HG03520 (cell line): ENCODE measurements around the gene SLC38A1.
"Not testable (repeated sequence)": the region's sequence is repeated elsewhere in the genome, so short reads cannot be mapped to it uniquely, and the experiment has no call there.

ENCODE experiments used
- ATAC-seq: cut with Tn5 transposase; IDR thresholded peaks from one replicate; pipeline ENCODE4 v1.9.1; 2021; ENCODE audit warnings: mild to moderate bottlenecking, moderate library complexity; ENCODE audit not compliant: unreplicated experiment

SLC38A1 gene

GRCh38 chr12:46174061-46174662, 94.7 kb downstream of the SLC38A1 start:
- ATAC-seq, result no peak

GRCh38 chr12:46168426-46168825, 100.4 kb downstream of the SLC38A1 start:
- no peak for ATAC-seq

GRCh38 chr12:46167412-46167811, 101.4 kb downstream of the SLC38A1 start:
- ATAC-seq, result no peak

- ATAC-seq, result no peak
These were observed 103.7 kb downstream of the SLC38A1 start for GRCh38 chr12:46165191-46165590.

GRCh38 chr12:46164186-46164761, 104.6 kb downstream of the SLC38A1 start:
- no peak for ATAC-seq

- not testable (repeated sequence) for ATAC-seq
These were observed 106.2 kb downstream of the SLC38A1 start for GRCh38 chr12:46162549-46163076.

- ATAC-seq, result no peak
These were observed 107.7 kb downstream of the SLC38A1 start for GRCh38 chr12:46160981-46161690.

GRCh38 chr12:46160101-46160980, 108.5 kb downstream of the SLC38A1 start:
- no peak for ATAC-seq

GRCh38 chr12:46159309-46159901, 109.4 kb downstream of the SLC38A1 start:
- no peak for ATAC-seq

- no peak for ATAC-seq
These were observed 110.3 kb downstream of the SLC38A1 start for GRCh38 chr12:46158501-46158900.

- no peak for ATAC-seq
These were observed 114.4 kb downstream of the SLC38A1 start for GRCh38 chr12:46154221-46154985.

GRCh38 chr12:46153268-46153872, 115.5 kb downstream of the SLC38A1 start:
- no peak for ATAC-seq

GRCh38 chr12:46152456-46152855, 116.4 kb downstream of the SLC38A1 start:
- ATAC-seq, result no peak

GRCh38 chr12:46150735-46151134, 118.1 kb downstream of the SLC38A1 start:
- ATAC-seq, result no peak

- no peak for ATAC-seq
These were observed 118.9 kb downstream of the SLC38A1 start for GRCh38 chr12:46149905-46150304.

GRCh38 chr12:46149079-46149464, 119.8 kb downstream of the SLC38A1 start:
- ATAC-seq, result no peak

- no peak for ATAC-seq
These were observed 120.3 kb downstream of the SLC38A1 start for GRCh38 chr12:46148327-46149078.

- ATAC-seq, result no peak
These were observed 121.7 kb downstream of the SLC38A1 start for GRCh38 chr12:46147144-46147543.

GRCh38 chr12:46145881-46146280, 123.0 kb downstream of the SLC38A1 start:
- ATAC-seq, result no peak
